HL-60/S4 (cell line): Measurements from ENCODE around the gene SNX6.
"Not testable (repeated sequence)": the region's sequence is repeated elsewhere in the genome, so short reads cannot be mapped to it uniquely, and the experiment has no call there.

ENCODE experiments used
- in situ Hi-C: fragments of 300-500 bp; cut with MboI; formaldehyde crosslinking; loops from 2 replicates; pipeline ENCODE4 v1.14.3; 2022; ENCODE audit warnings: low sequenced_read_pairs

The SNX6 gene

DNA sequence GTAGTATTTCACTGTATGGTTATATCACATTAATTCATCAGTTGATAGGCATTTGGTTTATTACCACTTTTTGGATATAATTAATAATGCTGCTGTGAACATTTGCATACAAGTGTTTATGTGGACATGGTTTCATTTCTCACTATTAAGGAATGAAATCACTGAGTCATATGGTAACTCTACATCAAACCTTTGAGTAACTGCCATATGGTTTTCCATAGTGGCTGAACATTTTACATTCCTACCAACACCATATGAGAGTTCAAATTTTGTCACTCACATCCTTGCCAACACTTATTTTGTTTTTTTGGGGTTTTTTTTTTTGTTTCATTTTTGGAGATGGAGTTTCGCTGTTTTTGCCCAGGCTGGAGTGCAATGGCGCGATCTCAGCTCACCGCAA is 60.2 kb downstream of the SNX6 start:
- in situ Hi-C loops: no loop called here

DNA sequence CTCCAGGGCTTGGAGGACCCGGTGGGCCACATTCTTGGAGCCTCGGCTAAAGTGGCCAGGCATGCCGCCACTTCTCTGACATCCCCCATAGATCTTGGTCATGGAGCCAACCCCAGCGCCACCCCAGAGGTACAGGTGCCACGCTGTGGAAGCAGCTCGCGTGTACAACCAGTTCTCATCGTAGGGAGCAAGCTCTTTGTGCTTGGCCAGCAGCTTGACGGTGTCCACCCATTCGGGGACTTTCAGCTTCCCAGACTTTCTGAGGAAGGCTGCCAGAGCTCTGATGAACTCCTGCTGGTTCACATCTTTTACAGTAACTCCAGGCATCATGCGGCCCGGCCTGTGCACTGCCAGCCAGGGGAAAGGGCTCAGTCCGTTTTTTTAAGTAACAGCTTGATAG is 61.1 kb downstream of the SNX6 start:
- in situ Hi-C loops: no loop called here

DNA sequence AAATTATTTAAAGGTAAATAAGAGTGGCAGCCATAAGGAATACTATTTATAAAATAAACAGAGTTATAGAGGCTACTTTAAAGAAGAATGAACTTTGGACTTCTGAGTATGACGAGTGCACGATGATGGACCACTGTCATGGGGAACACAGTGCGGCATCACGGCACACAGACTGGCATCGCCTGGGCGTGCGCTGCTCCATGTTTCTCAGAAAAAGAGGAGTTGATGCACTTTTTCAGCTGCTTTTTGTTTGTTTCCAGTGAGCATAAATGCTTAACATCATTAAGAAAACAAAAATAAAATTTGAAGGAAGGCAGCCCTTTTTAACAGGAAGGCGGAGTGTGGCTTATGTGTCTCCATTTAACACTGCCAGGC is 67.2 kb downstream of the SNX6 start:
- in situ Hi-C loops: no loop called here

DNA sequence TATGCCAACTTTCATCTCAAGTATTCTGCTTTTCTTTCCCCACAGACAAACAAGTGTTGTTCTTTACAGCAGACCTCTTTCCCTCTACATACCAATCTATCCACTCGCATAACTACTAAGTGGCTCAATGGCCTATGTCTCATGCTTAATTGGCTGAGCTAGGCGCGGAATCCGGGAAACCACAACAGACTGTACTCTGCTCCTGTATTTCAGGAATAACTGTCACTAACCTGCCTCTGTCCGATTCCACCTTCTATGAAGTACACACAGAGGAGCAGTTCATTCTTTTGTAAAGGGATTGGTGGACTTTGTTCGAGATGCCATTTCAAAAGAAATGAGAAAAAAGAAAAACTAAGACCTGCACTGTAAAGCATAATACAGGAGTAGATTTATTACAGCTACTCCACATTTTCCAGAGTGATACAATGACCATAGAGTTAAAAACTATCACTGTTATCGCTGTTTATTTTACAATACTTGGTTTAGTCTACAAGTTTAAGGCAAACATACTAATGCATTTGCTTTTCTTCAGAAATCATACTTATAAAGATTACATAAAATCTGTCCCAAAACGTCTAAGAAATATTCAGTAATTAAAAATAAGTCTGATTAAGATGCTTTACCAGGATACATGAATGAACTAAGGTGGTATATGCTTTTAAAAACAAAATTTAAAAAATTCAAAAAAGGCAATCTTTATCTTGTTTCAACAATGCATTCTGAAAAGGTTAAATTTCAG is 67.7 kb downstream of the SNX6 start:
- in situ Hi-C loops: not testable (repeated sequence)

- in situ Hi-C loops: not testable (repeated sequence)
These were observed 73.5 kb downstream of the SNX6 start for GRCh38 chr14:34556498-34556829.

- in situ Hi-C loops: not testable (repeated sequence)
These were observed 74.1 kb downstream of the SNX6 start for GRCh38 chr14:34555583-34556497.

- in situ Hi-C loops: no loop called here
These were observed 75.3 kb downstream of the SNX6 start for GRCh38 chr14:34554540-34555250.

DNA sequence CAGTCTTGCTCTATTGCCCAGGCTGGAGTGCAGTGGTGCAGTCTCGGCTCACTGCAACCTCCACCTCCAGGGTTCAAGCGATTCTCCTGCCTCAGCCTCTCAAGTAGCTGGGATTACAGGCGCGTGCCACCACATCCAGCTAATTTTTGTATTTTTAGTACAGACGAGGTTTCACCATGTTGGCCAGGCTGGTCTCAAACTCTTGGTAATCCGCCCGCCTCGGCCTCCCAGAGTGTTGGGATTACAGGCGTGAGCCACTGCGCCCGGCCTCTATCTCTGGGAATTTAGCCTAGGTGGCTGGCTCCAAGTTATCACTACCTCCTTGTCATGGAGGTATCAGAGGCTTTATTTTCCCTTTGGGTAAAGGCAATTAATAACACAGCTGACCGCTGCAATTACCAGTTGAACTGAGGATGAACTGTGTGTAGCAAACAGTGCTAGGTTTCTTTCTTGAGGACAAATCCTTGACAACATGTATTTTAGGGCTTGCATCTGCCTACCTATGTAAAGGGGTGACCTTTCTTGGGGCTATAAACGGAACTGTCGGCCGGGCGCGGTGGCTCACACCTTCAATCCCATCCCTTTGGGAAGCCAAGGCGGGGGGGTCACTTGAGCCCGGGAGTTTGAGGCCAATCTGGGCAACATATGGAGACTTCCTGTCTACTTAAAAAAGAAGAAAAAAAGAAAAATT is 80.5 kb downstream of the SNX6 start:
- in situ Hi-C loops: not testable (repeated sequence)

GRCh38 chr14:34548472-34548981 is 81.4 kb downstream of the SNX6 start:
- in situ Hi-C loops: no loop called here

DNA sequence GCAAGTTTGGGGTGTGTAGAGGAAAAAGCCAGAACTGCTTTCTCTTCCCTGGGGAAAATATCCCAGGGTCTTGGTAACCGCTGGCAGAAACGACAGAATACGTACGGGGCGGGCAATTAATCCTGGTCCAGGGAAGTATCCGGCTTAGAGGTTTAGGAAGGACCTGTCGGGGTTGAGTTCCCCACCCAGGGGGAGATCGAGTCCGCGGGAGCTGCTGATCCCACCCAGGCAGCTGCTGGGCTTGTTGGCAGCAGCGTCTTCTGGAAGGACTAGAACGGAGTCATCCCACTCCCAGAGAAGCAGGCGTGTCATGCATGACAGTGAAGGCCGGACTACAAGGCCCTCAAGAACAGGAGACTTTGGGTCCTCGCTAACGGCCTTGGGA is 82.8 kb downstream of the SNX6 start:
- in situ Hi-C loops: not testable (repeated sequence)

DNA sequence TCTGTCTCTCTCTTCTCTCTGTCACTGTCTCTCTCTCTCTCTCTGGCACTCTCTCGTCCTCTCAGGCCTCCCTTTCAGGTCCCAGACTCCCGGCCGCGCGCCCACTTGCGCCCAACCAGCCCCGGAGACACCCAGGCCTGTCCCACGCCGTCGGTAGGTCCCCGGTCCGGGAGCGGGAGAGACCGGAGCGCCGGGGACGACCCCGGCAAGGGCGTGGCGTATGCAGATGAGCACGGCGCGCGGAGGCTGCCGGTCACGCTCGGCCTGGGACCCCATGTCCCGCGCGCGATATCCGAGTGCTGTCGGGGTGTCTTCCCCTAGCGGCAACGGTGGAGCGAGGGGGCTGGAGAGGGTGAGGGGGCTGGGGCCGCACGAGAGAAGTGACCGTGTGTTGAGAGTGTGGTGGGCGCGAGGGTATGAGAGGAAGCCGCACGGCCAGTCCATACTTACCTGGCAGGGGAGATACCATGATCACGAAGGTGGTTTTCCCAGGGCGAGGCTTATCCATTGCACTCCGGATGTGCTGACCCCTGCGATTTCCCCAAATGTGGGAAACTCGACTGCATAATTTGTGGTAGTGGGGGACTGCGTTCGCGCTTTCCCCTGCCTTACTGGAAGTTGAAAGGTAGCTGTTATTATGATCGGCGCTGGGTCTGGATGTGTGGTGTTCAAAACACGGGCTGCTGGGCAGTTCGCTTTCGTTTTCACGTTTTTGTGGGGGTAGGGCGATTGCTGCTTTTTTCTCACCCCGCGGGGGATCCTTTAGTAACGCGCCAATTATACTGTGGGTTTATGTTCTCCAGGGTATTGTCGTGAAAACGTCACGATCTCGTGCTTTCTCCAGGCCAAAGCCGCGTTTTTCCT is 83.4 kb downstream of the SNX6 start:
- in situ Hi-C loops: not testable (repeated sequence)

DNA sequence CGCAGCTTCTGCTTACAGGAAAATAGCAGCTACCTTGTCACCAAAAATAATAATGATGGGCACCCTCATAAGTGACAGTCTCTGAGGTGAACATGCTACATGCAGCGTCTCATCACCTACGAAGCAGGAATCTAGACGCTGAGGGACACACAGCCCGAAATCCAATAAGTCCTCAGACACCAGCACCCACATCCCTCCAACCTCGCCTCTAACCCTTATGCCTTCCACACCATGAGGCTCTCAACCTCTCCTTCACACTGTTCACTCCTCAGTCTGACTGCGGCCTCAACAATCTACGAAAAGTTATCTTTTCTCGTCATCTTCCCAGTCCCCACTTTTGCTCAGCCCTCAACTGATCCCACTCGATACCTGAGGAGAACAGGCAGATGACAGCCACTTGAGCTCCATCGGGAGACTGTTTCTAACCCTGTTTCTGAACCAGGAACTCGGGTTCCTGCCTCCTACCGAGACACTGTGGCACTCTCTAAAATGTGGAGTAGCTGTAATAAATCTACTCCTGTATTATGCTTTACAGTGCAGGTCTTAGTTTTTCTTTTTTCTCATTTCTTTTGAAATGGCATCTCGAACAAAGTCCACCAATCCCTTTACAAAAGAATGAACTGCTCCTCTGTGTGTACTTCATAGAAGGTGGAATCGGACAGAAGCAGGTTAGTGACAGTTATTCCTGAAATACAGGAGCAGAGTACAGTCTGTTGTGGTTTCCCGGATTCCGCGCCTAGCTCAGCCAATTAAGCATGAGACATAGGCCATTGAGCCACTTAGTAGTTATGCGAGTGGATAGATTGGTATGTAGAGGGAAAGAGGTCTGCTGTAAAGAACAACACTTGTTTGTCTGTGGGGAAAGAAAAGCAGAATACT is 89.5 kb downstream of the SNX6 start:
- in situ Hi-C loops: not testable (repeated sequence)

DNA sequence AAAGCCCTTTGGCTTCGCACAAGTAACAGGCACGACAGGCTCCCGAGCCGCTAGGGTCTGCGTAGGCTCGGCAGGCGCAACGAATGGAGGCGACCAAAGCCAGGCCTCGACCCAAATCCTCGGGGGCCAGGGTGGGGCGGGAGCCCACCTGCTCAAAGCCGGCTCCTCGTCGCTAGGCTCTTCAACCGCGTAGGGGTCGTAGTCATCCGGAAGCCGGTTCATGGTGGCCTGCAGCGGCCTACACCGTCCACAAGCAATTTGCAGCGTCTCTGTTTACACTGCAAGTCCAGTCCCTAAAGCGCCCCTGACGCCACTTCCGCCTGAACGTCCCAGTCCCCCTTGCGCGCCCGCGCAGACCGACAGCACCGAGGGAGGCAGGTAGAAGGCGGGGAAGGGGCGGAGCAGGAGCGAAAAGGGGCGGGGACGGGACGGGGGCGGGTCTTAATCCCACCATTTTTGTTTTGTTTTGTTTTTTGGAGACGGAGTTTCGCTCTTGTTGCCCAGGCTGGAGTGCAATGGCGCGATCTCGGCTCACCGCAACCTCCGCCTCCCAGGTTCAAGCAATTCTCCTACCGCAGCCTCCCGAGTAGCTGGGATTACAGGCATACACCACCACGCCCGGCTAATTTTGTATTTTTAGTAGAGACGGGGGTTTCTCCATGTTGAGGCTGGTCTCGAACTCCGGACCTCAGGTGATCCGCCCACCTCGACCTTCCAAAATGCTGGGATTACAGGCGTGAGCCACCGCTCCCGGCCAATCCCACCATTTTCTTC is 90.4 kb downstream of the SNX6 start, which contains the start of gene EAPP:
Gene EAPP (minus strand): TSS at position 295 of the 774 bp plus-strand sequence. CDS start 73 bp downstream, at position 222.
- in situ Hi-C loops: no loop called here

GRCh38 chr14:34538871-34539406 is 91.0 kb downstream of the SNX6 start:
- in situ Hi-C loops: no loop called here

- in situ Hi-C loops: not testable (repeated sequence)
These were observed 91.9 kb downstream of the SNX6 start for GRCh38 chr14:34538096-34538495.

DNA sequence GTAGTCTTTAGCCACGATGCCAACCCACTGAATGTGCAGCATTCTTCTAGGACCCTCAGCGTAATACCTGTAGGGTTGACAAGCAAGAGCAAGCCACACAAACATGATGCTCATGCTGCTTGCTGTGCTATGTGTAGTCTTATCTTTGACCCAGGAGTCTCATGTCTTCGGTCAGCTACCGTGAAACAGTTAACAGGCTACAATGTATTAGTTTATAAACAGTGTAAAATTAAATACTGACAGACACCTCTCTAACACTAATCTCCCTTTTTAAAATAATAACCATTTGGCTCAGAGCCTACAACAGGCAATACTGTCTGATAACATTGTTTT is 92.3 kb downstream of the SNX6 start:
- in situ Hi-C loops: no loop called here

DNA sequence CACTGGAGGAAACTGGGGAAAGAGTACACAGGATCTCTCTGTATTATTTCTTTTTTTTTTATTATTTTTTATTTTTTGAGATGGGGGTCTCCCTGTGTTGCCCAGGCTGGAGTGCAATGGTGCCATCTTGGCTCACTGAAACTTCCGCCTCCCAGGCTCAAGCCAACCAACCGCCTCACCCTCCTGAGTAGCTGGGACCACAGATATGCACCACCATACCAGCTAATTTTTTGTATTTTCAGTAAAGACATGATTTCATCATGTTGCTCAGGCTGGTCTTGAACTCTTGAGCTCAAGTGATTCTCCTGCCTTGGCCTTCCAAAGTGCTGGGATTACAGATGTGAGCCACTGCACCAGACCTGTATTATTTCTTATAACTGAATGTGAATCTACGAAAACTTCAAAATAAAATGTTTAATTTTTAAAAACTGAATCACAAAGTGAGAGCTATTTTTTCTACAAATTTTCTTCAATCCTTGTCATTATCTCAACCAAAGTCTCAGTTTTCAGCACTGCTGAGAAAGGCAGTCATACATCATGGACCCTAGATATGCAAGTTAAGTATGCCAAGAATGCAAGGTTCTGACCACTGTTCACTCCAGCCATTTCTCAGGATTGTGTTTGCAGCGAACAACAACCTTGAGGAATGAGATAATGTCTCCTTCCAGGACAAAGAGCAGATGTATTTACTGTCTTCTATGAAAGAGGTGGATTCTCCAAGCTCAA is 92.8 kb downstream of the SNX6 start:
- in situ Hi-C loops: no loop called here
